Osteoblast (primary cell): ENCODE data around the gene COL8A1. TPM values are rescaled to one million over a fixed set of nuclear protein-coding genes. Genes with fewer than 3 reads are reported as not detected.
"Not testable (repeated sequence)": the region's sequence is repeated elsewhere in the genome, so short reads cannot be mapped to it uniquely, and the experiment has no call there.

Experiments
- DNase-seq: peaks from one replicate; pipeline ENCODE4 v3.0.0; 2011; ENCODE audit warnings: low spot score, mixed read lengths; ENCODE audit not compliant: insufficient read length; ENCODE audit errors: missing footprints
- H2AFZ ChIP-seq: 2 replicates; pipeline ENCODE4 v1.6.0; 2011; ENCODE audit warnings: mild to moderate bottlenecking, low read length
- H3K27ac ChIP-seq: 2 replicates; pipeline ENCODE4 v1.5.1; 2011; ENCODE audit warnings: mild to moderate bottlenecking, low read depth, low read length, moderate library complexity
- H3K27me3 ChIP-seq: 2 replicates; pipeline ENCODE4 v1.6.0; 2012; ENCODE audit warnings: mild to moderate bottlenecking, control low read depth, inconsistent platforms, low read length, moderate library complexity; ENCODE audit not compliant: insufficient read depth
- H3K36me3 ChIP-seq: 2 replicates; pipeline ENCODE4 v1.5.1; 2011; ENCODE audit warnings: mild to moderate bottlenecking, low read length, control low read depth, moderate library complexity; ENCODE audit not compliant: insufficient read depth
- H3K4me1 ChIP-seq: 2 replicates; pipeline ENCODE4 v1.5.1; 2011; ENCODE audit warnings: mild to moderate bottlenecking, low read length, control low read depth, moderate library complexity; ENCODE audit not compliant: insufficient read depth
- H3K4me2 ChIP-seq: 2 replicates; pipeline ENCODE4 v1.6.0; 2011; ENCODE audit warnings: mild to moderate bottlenecking, low read length; ENCODE audit not compliant: insufficient read depth
- H3K4me3 ChIP-seq: fragments of 200-600 bp; sonication (generic); 3 replicates; pipeline ENCODE4 v1.5.1; 2012; ENCODE audit warnings: mild to moderate bottlenecking, low read length, inconsistent platforms; ENCODE audit not compliant: insufficient read depth
- H3K79me2 ChIP-seq: 2 replicates; pipeline ENCODE4 v1.6.0; 2012; ENCODE audit warnings: mild to moderate bottlenecking, low read length, control low read depth, inconsistent platforms; ENCODE audit not compliant: insufficient read depth
- H3K9me3 ChIP-seq: 2 replicates; pipeline ENCODE4 v1.5.1; 2011; ENCODE audit warnings: low read depth, low read length, control low read depth
- H4K20me1 ChIP-seq: 2 replicates; pipeline ENCODE4 v1.6.0; 2012; ENCODE audit warnings: mild to moderate bottlenecking, low read length, control low read depth; ENCODE audit not compliant: insufficient read depth
- total RNA-seq: library from RNA; depleted of rRNA; stranded (reverse); fragments of >200 nt; gene quantifications from 2 replicates; pipeline ENCODE4 v1.2.3, GENCODE V29; 2012
- TF ChIP-seq, protein P1 (sequence below): IDR thresholded peaks from 2 replicates; pipeline ENCODE4 v1.5.1; 2011; ENCODE audit warnings: mild to moderate bottlenecking, low read depth, low read length, moderate library complexity; ENCODE audit errors: extremely low read depth

Gene COL8A1
- total RNA-seq: 311 and 720 TPM in 2 replicates

DNA sequence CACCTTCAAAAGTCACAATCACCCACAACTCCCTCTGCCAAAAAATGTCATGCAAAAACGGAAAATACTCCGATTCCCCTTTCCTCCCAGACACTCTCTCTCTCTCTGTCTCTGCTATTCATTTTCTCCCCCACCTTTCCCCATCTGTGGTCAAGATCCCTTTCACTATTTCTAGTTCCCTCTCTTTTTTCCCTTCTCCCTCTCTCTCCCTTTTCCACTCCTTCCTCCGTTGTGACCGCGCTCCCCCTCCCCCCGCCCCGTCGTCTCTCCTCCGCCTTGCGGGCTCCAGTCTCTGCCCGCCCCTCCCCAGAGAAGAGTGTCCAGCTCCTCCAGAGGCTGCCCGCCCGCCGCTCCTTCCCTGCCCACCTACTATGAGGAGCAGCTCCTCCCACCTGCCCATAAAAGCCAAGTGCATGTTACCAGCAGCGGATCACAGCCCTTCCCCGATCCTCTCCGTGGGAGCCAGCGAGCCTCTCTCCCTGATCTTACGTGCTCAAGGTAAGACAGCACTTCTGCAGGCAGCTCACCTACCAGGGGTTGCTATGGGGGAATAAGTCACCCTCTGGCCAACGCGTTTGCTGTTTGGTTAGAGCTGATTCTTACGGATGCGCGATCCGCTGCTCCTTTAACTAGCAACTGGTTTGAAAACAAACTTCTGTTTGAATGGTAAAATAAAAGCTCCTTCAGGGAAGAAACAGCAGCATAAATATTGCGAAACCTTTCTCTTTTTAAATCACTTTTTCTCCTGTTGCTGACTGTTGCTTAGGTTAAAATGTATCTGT is at the start of gene COL8A1:
COL8A1 (plus strand) TSS at position 428 of the 782 bp plus-strand sequence. CDS start 152,089 bp downstream, outside the sequence.
- Histone ChIP-seq H3K4me3 (peak within 1 kb of the TSS; percentile 80), H2AFZ (peak within 1 kb of the TSS; percentile 44), H3K9me3 (no peaks in the 10 kb centered on the region), H3K4me1 (peaks cover 52% of the 10 kb centered on the region), H3K4me2 (peak within 1 kb of the TSS; percentile 98), H3K27me3 (no peaks in the 10 kb centered on the region), H4K20me1 (no peaks in the 10 kb centered on the region), H3K27ac (peak within 1 kb of the TSS; percentile 96), H3K79me2 (peaks cover 60% of the 10 kb centered on the region), H3K36me3 (peaks cover 14% of the 10 kb centered on the region)
- TF ChIP-seq, protein P1, sequence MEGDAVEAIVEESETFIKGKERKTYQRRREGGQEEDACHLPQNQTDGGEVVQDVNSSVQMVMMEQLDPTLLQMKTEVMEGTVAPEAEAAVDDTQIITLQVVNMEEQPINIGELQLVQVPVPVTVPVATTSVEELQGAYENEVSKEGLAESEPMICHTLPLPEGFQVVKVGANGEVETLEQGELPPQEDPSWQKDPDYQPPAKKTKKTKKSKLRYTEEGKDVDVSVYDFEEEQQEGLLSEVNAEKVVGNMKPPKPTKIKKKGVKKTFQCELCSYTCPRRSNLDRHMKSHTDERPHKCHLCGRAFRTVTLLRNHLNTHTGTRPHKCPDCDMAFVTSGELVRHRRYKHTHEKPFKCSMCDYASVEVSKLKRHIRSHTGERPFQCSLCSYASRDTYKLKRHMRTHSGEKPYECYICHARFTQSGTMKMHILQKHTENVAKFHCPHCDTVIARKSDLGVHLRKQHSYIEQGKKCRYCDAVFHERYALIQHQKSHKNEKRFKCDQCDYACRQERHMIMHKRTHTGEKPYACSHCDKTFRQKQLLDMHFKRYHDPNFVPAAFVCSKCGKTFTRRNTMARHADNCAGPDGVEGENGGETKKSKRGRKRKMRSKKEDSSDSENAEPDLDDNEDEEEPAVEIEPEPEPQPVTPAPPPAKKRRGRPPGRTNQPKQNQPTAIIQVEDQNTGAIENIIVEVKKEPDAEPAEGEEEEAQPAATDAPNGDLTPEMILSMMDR: no peak
- peak; percentile 36 for DNase-seq

DNA sequence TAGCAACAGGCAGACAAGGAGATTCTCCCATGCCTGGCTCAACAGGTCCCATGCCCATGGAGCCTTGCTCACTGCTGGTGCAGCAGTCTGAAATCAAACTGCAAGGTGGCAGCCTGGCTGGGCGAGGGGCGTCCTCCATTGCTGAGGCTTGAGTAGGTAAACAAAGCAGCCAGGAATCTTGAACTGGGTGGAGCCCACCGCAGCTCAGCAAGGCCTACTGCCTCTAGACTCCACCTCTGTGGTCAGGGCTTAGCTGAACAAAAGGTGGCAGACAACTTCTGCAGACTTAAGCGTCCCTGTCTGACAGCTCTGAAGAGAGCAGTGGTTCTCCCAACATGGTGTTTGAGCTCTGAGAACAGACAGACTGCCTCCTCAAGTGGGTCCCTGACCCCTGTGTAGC is 49.2 kb upstream of the COL8A1 start:
- not testable (repeated sequence) for H3K27ac ChIP-seq, H3K4me3 ChIP-seq, H3K4me1 ChIP-seq

DNA sequence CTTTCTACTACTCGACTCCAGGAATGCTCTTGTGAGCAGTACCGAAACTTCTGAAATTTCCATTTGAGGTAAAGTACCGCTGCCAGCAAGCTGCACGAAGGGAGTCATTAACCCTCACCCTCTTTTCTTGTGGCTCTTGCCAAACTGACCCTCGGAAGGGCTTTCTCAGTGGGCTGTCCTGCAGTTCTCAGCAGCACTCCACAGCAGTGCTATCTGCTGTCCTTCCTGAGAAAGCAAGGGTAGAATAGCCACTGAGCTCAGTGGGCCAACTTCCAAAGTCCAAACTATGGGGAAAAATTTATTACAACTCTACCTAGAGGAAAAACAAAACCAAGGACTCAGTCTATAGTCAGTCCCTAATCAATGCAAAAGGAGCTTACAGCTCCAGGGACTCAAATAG is 38.5 kb upstream of the COL8A1 start:
- Histone ChIP-seq H2AFZ (peak overlapping the region; percentile 75), H3K4me3 (no peak overlapping the region)
- TF ChIP-seq, protein P1: no peak

More for the DNA sequence above, 49.2 kb upstream of the COL8A1 start:
- not testable (repeated sequence) for DNase-seq, H3K27me3 ChIP-seq, H3K36me3 ChIP-seq, H4K20me1 ChIP-seq, H3K4me2 ChIP-seq, H3K9me3 ChIP-seq, H2AFZ ChIP-seq, H3K79me2 ChIP-seq

DNA sequence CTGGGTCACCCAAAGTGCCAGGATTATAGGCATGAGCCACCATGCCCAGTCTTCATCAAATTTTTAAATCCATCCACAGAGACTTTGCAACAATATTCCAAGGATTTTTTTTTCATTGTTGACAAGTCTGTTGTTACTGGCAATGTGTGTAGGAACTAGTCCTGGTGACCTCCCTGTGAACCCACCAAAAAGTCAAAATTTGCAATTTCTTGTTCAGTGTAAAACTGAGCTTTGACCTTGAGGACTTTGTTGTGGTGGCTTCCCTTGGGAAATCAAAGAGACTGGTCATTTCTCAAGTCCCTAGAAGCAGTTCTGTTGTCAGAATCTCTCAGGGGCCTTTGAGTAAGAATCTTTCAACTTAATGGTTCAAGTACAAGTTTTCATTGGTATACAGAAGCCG is 36.9 kb upstream of the COL8A1 start:
- Histone ChIP-seq H3K27ac (no peak overlapping the region), H2AFZ (no peak overlapping the region), H3K9me3 (no peaks in the 10 kb centered on the region), H4K20me1 (no peaks in the 10 kb centered on the region), H3K4me3 (no peak overlapping the region), H3K36me3 (no peaks in the 10 kb centered on the region), H3K27me3 (no peaks in the 10 kb centered on the region), H3K79me2 (no peaks in the 10 kb centered on the region), H3K4me1 (no peaks in the 10 kb centered on the region), H3K4me2 (no peak overlapping the region)
- no peak for DNase-seq
- TF ChIP-seq, protein P1: no peak

More for the DNA sequence above, 38.5 kb upstream of the COL8A1 start:
- Histone ChIP-seq H3K27me3 (no peaks in the 10 kb centered on the region), H3K27ac (no peak overlapping the region), H3K79me2 (no peaks in the 10 kb centered on the region), H3K36me3 (no peaks in the 10 kb centered on the region), H3K9me3 (no peaks in the 10 kb centered on the region), H3K4me2 (no peak overlapping the region), H3K4me1 (no peaks in the 10 kb centered on the region), H4K20me1 (no peaks in the 10 kb centered on the region)
- no peak for DNase-seq
